HUES48 (cell line): ENCODE results near the gene NKPD1.

ENCODE experiments used
- H3K27ac ChIP-seq: one replicate; pipeline ENCODE4 v1.7.0; 2013; ENCODE audit warnings: low read depth, low read length, inconsistent platforms
- H3K27me3 ChIP-seq: 2 replicates; pipeline ENCODE4 v1.6.1; 2013; ENCODE audit warnings: mild to moderate bottlenecking, low read length; ENCODE audit not compliant: control insufficient read depth, insufficient read depth
- H3K36me3 ChIP-seq: 2 replicates; pipeline ENCODE4 v1.6.1; 2013; ENCODE audit warnings: low read length; ENCODE audit not compliant: control insufficient read depth, insufficient read depth
- H3K4me1 ChIP-seq: 2 replicates; pipeline ENCODE4 v1.6.1; 2013; ENCODE audit warnings: mild to moderate bottlenecking, low read length; ENCODE audit not compliant: control insufficient read depth, insufficient read depth
- H3K4me3 ChIP-seq: 2 replicates; pipeline ENCODE4 v1.5.1; 2013; ENCODE audit warnings: mild to moderate bottlenecking, low read depth, low read length
- H3K9ac ChIP-seq: 2 replicates; pipeline ENCODE4 v1.6.1; 2013; ENCODE audit warnings: mild to moderate bottlenecking, low read depth, low read length, moderate library complexity
- H3K9me3 ChIP-seq: 2 replicates; pipeline ENCODE4 v1.6.1; 2013; ENCODE audit warnings: low read length; ENCODE audit not compliant: control insufficient read depth, insufficient read depth

Gene NKPD1

DNA sequence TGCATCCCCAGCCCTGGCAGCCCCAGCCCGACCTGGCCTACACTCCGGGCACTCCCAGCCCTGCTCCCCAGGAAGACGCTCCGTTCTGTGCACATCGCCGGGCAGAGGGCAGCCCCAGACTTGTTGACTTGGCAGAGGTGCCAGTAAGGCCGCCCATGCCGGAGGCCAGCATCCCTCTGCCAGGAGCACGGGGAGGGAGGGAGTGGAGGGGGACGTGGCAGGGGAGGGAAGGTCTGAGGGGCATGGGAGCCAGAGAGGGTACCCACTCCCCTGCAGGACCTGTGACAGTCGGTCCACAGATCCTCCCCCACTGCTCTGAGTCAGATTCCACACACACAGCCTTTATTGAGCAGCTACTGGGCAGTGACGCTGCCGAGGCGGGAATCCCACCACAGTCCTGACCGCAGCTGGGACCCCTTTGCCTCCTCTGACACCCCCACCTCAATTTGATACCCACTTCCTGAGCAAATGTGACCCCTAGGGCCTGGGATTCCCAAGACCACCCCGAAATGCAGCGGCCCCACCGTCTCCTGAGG, 1.9 kb upstream of the NKPD1 start:
- Histone ChIP-seq H3K9me3 (no peaks in the 10 kb centered on the region), H3K36me3 (no peaks in the 10 kb centered on the region), H3K9ac (no peak overlapping the region), H3K4me3 (no peak overlapping the region), H3K4me1 (peaks cover 9% of the 10 kb centered on the region), H3K27ac (no peak overlapping the region), H3K27me3 (peaks cover 20% of the 10 kb centered on the region)

- Histone ChIP-seq H3K27me3 (peaks cover 20% of the 10 kb centered on the region), H3K4me3 (no peak overlapping the region), H3K9me3 (no peaks in the 10 kb centered on the region), H3K27ac (no peak overlapping the region), H3K9ac (no peak overlapping the region), H3K36me3 (no peaks in the 10 kb centered on the region), H3K4me1 (peaks cover 6% of the 10 kb centered on the region)
Measured at GRCh38 chr19:45161738-45162607, 1.2 kb upstream of the NKPD1 start.

- H3K9ac ChIP-seq = no peak overlapping the region
- H3K4me3 ChIP-seq = no peak overlapping the region
- H3K4me1 ChIP-seq = peaks cover 3% of the 10 kb centered on the region; the same call in 1 of the 2 replicates
Measured at GRCh38 chr19:45159971-45160324, 834 bp downstream of the NKPD1 start.

GRCh38 chr19:45159210-45159970, 1.4 kb downstream of the NKPD1 start:
- Histone ChIP-seq H3K4me3 (no peak overlapping the region), H3K9me3 (no peaks in the 10 kb centered on the region), H3K9ac (no peak overlapping the region), H3K27me3 (peaks cover 24% of the 10 kb centered on the region), H3K4me1 (peaks cover 3% of the 10 kb centered on the region; the same call in 1 of the 2 replicates), H3K27ac (no peak overlapping the region), H3K36me3 (no peaks in the 10 kb centered on the region)

More at GRCh38 chr19:45159971-45160324, 834 bp downstream of the NKPD1 start:
- Histone ChIP-seq H3K36me3 (no peaks in the 10 kb centered on the region), H3K27me3 (peaks cover 20% of the 10 kb centered on the region), H3K27ac (no peak overlapping the region), H3K9me3 (no peaks in the 10 kb centered on the region)

GRCh38 chr19:45158503-45159209, 2.1 kb downstream of the NKPD1 start:
- peaks cover 3% of the 10 kb centered on the region; the same call in 1 of the 2 replicates for H3K4me1 ChIP-seq
- H3K27me3 ChIP-seq = peaks cover 32% of the 10 kb centered on the region
- H3K36me3 ChIP-seq = no peaks in the 10 kb centered on the region
- H3K9me3 ChIP-seq = no peaks in the 10 kb centered on the region
- no peak overlapping the region for H3K4me3 ChIP-seq
- H3K27ac ChIP-seq = no peak overlapping the region
- no peak overlapping the region for H3K9ac ChIP-seq

DNA sequence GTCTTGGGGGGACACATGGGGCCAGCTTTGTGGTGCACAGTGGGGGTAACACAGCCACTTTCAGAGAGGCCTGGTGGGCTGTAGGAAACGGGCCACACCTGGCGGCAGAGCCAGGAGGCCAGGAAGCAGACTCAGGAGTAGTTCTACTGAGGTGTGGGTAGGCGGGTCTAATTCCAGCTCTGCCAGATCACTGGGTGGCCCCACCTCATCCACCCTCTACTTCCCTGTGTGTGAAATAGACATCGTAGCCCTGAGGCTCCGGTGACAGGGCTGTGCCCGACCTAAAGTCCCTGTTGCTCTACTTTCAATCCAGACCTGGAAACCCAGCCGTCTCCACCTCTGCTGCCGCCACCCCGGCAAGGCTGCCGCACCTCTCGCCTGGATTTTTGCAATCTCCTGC, 4.0 kb downstream of the NKPD1 start:
- Histone ChIP-seq H3K36me3 (no peaks in the 10 kb centered on the region), H3K4me1 (peaks cover 3% of the 10 kb centered on the region; the same call in 1 of the 2 replicates)

DNA sequence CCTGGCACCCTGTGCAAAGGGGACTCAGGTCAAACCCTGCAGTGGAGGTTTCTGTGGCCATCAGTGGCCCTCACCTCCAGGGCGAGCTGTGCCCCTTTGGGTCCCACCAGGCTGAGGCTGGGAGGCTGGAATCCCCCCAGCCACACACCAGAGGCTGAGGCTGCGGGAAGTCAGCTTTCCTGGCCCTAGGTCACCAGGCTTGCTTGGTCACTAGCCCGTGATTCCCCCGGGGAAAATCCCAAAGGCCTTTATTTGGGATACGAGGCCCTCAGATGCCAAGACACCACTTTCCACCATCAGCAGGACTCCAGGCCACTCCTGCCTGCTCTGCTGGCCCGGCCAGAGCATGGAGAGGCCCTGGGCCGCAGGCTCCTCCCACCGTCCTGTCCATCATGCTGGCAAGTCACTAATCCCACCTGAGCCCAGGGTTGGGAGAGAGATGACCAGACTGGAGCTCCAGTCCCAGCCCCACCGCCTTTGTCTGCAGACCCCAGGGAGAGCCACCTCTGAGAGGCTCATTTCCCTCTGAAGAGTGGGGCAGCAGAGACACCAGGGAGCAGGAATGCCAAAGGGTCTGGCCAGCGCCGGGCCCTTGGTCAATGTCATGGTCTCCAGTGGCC, 4.7 kb downstream of the NKPD1 start:
- no peak overlapping the region for H3K27ac ChIP-seq

More for the DNA sequence above, 4.0 kb downstream of the NKPD1 start:
- Histone ChIP-seq H3K4me3 (no peak overlapping the region), H3K27ac (no peak overlapping the region), H3K27me3 (peaks cover 51% of the 10 kb centered on the region), H3K9ac (no peak overlapping the region), H3K9me3 (no peaks in the 10 kb centered on the region)

DNA sequence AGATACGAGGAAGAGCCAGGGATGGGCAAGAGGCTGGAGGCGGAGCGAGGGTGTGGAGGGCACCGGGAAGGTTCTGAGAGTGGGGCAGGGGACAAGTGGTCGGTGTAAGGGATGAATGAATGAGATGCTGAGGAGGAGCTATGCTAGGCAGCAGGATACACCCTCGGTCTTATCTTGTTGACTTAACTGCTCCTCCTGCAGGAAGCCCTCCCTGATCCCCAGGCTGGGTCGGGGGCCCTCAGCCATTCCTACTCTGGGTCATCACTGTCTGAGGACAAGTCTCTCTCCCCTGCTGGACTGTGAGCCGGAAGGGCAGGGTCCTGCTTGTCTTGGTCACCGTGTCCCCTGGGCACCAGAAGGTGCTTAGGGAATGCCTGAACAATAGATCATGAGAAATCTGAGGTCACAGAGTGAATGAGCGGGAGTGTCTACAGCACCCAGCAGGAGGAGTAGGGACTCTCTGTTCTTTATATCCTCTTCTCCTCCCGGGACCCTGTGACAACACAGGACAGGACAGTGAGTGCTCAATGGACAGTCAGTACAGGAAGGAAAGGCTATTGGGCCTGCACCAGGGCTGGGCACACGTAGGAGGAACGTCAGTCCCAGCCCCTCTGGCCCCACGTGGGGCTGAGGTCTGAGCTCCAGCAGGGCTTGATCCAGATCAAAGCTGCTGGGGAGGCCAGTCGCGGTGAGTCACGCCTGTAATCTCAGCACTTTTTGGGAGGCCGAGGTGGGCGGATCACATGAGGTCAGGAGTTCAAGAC, 6.5 kb downstream of the NKPD1 start:
- Histone ChIP-seq H3K4me3 (peak overlapping the region; percentile 38; the same call in 1 of the 2 replicates), H3K9ac (no peak overlapping the region), H3K36me3 (no peaks in the 10 kb centered on the region), H3K27me3 (peaks cover 47% of the 10 kb centered on the region), H3K4me1 (peaks cover 3% of the 10 kb centered on the region; the same call in 1 of the 2 replicates), H3K27ac (no peak overlapping the region), H3K9me3 (no peaks in the 10 kb centered on the region)

More for the DNA sequence above, 4.7 kb downstream of the NKPD1 start:
- Histone ChIP-seq H3K36me3 (no peaks in the 10 kb centered on the region), H3K27me3 (peaks cover 54% of the 10 kb centered on the region), H3K9me3 (no peaks in the 10 kb centered on the region), H3K4me3 (no peak overlapping the region), H3K4me1 (peaks cover 3% of the 10 kb centered on the region; the same call in 1 of the 2 replicates), H3K9ac (no peak overlapping the region)

GRCh38 chr19:45153339-45154063, 7.3 kb downstream of the NKPD1 start:
- Histone ChIP-seq H3K4me3 (peak overlapping the region; percentile 38; the same call in 1 of the 2 replicates), H3K9ac (no peak overlapping the region), H3K27me3 (peaks cover 47% of the 10 kb centered on the region), H3K9me3 (no peaks in the 10 kb centered on the region), H3K36me3 (no peaks in the 10 kb centered on the region), H3K27ac (no peak overlapping the region), H3K4me1 (peaks cover 3% of the 10 kb centered on the region; the same call in 1 of the 2 replicates)
